Activated CD4-positive, alpha-beta T cell treated with anti-CD3 and anti-CD28 coated beads for 36 hours (primary cell): ENCODE measurements around the gene TRPM2. TPM values are rescaled to one million over a fixed set of nuclear protein-coding genes. Genes with fewer than 3 reads are reported as not detected.

Source experiments
- ATAC-seq: fragments of 200-7000 bp; cut with Tn5 transposase; one replicate; pipeline ENCODE4 v1.10.0; 2021; ENCODE audit warnings: mild to moderate bottlenecking, moderate library complexity
- CTCF ChIA-PET: fragments of 350-600 bp; sonication (Branson Sonifier 250); formaldehyde crosslinking; loops from one replicate; lab custom pipeline; 2021; ENCODE audit warnings: antibody characterized with exemption; lab: Charles Lee
- POLR2A ChIA-PET: fragments of 350-600 bp; sonication (Branson Sonifier 250); formaldehyde crosslinking; loops from one replicate; lab custom pipeline; 2021; ENCODE audit warnings: antibody characterized with exemption, inconsistent platforms; lab: Charles Lee
- DNase-seq: peaks from one replicate; pipeline ENCODE4 v3.0.0-alpha.2; 2020
- H3K27ac Mint-ChIP-seq: one replicate; pipeline ENCODE4 v1.8.0; 2021; ENCODE audit warnings: mixed read lengths
- H3K27me3 Mint-ChIP-seq: one replicate; pipeline ENCODE4 v1.8.0; 2021; ENCODE audit warnings: mixed read lengths
- H3K36me3 Mint-ChIP-seq: one replicate; pipeline ENCODE4 v1.8.0; 2021; ENCODE audit warnings: low read depth, mixed read lengths
- H3K4me1 Mint-ChIP-seq: one replicate; pipeline ENCODE4 v1.8.0; 2021; ENCODE audit warnings: mixed read lengths
- H3K4me3 Mint-ChIP-seq: one replicate; pipeline ENCODE4 v1.8.0; 2021; ENCODE audit warnings: mild to moderate bottlenecking, moderate library complexity, mixed read lengths
- H3K9me3 Mint-ChIP-seq: one replicate; pipeline ENCODE4 v1.8.0; 2021; ENCODE audit warnings: low read depth, mixed read lengths
- intact Hi-C, 2 experiments: fragments of 100-400 bp; cut with DNase I in 1 of 2; cut with micrococcal nuclease in 1 of 2; formaldehyde crosslinking; loops; one replicate each; pipeline versions ENCODE4 v1.14.2 to v1.15.1; 2022 to 2024; cut with DNase I, micrococcal nuclease
- total RNA-seq, 2 experiments: library from RNA; stranded (reverse); gene quantifications; one replicate each; pipeline ENCODE4 v1.2.3, GENCODE V29; 2021

TRPM2 gene
- total RNA-seq, 2 experiments from 2014 or later, result 1.5 to 1.7 TPM

DNA sequence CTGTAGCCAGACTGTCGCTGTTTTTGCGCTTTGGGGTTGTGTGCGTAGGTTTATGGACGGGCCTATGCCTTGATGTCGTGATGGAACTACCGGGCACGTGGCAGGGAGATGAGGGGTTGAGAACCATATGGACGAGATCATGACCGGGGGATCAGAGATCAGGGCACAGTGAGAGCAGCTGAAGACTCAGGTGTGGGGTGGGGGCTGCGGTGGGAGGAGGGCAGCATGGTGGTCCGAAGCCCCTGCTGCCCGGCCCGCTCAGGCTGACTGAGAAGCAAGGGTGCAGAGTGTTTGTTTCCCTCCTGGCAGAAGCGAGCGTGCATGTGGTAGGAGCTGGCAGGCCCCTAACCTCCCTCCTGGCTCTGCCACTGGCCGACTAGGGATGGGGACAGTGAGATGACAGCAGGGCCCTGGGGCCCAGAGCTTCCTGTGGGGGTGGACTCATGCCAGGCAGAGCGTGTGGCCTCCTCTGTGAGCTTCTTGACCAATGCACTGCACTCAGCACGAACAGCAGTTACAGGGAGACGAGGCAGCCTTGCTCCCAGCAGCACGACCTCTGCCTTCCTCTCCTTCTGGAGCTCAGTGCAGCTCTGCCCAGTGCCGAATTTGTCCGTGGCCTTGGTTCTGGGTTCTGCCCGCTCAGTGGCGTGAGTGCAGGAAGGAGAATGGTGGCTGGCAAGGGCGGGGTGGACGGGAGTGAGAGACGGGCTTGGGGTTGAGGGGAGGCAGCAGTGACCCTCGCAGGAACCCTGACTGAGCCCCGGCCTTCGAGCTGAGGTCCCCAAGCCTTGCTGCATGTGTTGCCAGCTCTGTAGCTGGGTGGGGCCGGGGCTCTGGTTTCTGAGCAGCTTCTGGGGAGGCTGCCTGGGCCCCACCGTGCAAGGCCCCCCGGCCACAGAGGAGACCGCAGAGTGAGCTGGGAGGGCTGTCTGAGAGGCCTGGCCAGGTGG is 79.7 kb downstream of the TRPM2 start:
- no peaks in the 10 kb centered on the region for H3K27me3 Mint-ChIP-seq
- DNase-seq (no peak), ATAC-seq (no peak)
- CTCF ChIA-PET, result no interaction called here
- H3K9me3 Mint-ChIP-seq, result peaks cover 11% of the 10 kb centered on the region
- intact Hi-C loops, result no loop called here
- H3K36me3 Mint-ChIP-seq, result no peaks in the 10 kb centered on the region
- H3K27ac Mint-ChIP-seq, result no peak overlapping the region
- H3K4me1 Mint-ChIP-seq, result no peaks in the 10 kb centered on the region
- POLR2A ChIA-PET, result no interaction called here
- no peak overlapping the region for H3K4me3 Mint-ChIP-seq

DNA sequence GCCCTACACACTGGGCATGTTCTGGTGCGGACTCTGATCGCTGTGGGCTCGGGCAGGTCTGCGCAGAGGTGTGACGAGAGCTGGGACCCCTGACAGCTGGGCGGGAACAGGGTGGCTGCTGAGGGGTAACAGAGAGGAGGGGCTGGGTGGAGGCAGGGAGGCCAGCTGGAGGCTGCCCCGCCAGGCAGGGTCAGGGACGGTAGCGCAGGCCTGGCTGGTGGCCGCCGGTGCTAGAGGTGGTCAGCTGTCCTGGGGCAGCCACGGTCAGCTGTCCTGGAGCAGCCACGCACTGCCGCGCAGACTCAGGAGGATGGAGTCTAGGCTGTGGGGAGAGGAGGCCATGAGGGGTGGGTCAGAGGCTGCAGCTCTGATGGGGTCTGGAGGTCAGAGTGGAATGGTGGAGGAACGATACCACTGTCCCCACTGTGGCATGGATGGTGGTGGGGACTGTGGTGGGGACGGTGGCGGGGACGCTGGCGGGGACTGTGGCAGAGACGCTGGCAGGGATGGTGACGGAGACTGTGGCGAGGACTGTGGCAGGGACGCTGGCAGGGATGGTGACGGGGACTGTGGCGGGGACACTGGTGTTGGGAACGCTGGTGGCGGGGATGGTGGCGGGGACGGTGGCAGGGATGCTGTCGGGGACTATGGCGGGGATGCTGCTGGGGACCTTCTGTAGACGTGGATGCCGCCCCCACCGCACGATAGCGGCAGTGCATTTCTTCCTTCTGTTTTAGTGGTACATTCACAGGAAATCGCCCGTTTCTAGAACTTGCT is 80.6 kb downstream of the TRPM2 start:
- intact Hi-C loops, result no loop called here
- H3K4me3 Mint-ChIP-seq, result no peak overlapping the region
- ChIA-PET POLR2A (no interaction called here), CTCF (no interaction called here)
- H3K4me1 Mint-ChIP-seq, result no peaks in the 10 kb centered on the region
- DNase-seq (no peak), ATAC-seq (no peak)
- H3K36me3 Mint-ChIP-seq, result no peaks in the 10 kb centered on the region
- H3K9me3 Mint-ChIP-seq, result peaks cover 9% of the 10 kb centered on the region
- H3K27ac Mint-ChIP-seq, result no peak overlapping the region
- no peaks in the 10 kb centered on the region for H3K27me3 Mint-ChIP-seq

DNA sequence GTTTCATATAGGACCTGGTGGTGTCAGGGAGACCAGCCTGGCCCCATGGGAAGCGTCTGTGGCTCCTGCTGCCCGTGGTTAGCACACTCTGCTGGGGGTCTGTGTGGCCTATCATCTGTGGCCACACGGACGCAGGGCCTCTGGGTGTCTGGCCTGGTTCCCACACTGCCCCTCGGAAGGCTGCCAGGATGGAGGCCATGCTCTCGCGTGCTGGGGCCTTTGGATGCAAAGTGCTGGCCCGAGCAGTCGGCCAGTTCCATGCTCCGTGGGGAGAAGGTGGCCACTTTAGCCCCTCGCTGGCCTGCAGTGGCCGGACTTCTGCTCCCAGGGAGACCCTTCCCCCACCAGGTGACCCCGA is 81.1 kb downstream of the TRPM2 start:
- intact Hi-C loops, result no loop called here
- no peaks in the 10 kb centered on the region for H3K4me1 Mint-ChIP-seq
- POLR2A ChIA-PET, result no interaction called here
- no peaks in the 10 kb centered on the region for H3K36me3 Mint-ChIP-seq
- H3K27ac Mint-ChIP-seq, result no peak overlapping the region
- H3K4me3 Mint-ChIP-seq, result no peak overlapping the region
- peaks cover 9% of the 10 kb centered on the region for H3K9me3 Mint-ChIP-seq
- H3K27me3 Mint-ChIP-seq, result no peaks in the 10 kb centered on the region
- CTCF ChIA-PET, result no interaction called here
- no peak for DNase-seq
- no peak for ATAC-seq

DNA sequence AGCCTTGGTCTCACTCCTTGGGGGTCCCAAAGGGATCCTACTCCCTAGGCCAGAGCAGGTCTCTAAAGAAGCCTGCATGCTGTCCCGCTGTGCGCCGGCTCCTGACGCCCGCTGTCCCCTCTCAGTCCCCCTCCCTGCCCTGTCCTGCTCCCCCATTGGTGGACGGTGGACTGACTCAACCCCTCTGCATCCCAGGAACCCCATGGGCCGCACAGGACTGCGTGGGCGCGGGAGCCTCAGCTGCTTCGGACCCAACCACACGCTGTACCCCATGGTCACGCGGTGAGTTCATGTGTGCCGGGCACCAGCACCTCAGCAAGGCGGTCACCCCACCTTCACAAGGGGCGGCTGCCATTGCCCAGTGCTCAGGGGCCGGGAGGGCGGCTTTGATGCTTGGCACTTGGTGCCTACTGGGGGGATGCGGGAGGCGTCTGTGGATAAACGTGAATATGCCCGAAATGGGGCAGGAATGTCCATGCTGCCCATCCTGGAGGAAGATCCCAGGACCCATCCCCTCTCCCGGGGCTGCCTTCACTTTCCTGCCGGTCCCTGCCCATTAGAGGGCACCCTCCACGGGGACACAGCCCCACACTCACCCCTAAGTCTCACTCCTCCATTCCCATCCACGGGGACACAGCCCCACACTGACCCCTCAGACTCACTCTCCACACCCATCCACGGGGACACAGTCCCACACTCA is 81.7 kb downstream of the TRPM2 start:
- intact Hi-C loops, result no loop called here
- ATAC-seq, result no peak

DNA sequence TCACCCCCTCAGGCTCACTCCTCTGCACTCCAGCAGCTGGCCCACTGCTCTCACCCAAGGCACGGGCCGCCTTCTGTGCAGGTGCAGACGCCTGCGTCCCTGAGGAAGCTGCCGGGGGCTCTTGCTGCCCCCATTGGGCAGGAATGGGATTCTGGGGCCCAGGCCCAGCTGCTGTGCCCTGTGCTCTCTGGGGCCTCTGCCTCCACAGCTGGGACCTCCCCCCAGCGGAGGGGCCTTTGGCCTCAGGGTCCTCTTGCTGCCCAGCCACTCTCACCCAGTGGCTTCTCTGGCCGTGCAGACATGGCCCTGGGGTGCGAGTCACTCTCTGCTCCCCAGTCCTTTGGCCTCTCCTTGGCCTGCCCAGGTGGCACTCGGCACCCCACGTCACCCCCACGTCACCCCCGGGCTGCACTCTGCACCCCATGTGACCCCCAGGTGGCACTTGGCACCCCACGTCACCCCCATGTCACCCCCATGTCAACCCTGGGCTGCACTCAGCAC is 82.7 kb downstream of the TRPM2 start:
- intact Hi-C loops, result no loop called here
- Mint-ChIP-seq H3K4me1 (no peaks in the 10 kb centered on the region), H3K36me3 (no peaks in the 10 kb centered on the region), H3K9me3 (peaks cover 2% of the 10 kb centered on the region), H3K27me3 (no peaks in the 10 kb centered on the region), H3K27ac (no peak overlapping the region), H3K4me3 (no peak overlapping the region)
- no peak for ATAC-seq
- ChIA-PET POLR2A (no interaction called here), CTCF (no interaction called here)
- no peak for DNase-seq

More for the DNA sequence above, 81.7 kb downstream of the TRPM2 start:
- DNase-seq, result no peak
- ChIA-PET POLR2A (no interaction called here), CTCF (no interaction called here)
- H3K4me1 Mint-ChIP-seq, result no peaks in the 10 kb centered on the region
- no peak overlapping the region for H3K4me3 Mint-ChIP-seq
- H3K9me3 Mint-ChIP-seq, result peaks cover 5% of the 10 kb centered on the region
- no peaks in the 10 kb centered on the region for H3K36me3 Mint-ChIP-seq
- H3K27ac Mint-ChIP-seq, result no peak overlapping the region
- no peaks in the 10 kb centered on the region for H3K27me3 Mint-ChIP-seq

DNA sequence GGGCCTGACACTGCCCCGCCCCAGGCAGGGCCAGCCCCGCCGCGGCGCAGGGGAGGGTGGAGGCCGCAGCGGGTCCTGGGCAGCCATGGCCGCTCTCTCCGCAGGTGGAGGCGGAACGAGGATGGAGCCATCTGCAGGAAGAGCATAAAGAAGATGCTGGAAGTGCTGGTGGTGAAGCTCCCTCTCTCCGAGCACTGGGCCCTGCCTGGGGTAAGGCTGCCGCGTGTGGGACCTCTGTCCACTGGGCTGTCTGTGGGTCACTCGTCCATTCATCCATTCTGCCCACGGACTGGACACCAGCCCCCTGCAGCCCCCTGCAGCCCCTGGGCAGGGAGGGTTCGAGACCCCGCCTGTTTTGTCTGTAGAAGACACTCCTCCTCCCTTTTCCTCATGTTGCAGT is 83.5 kb downstream of the TRPM2 start:
- ChIA-PET POLR2A (no interaction called here), CTCF (no interaction called here)
- no peaks in the 10 kb centered on the region for H3K9me3 Mint-ChIP-seq
- no peaks in the 10 kb centered on the region for H3K4me1 Mint-ChIP-seq
- no peak for ATAC-seq
- H3K36me3 Mint-ChIP-seq, result no peaks in the 10 kb centered on the region
- DNase-seq, result no peak
- no peaks in the 10 kb centered on the region for H3K27me3 Mint-ChIP-seq
- no peak overlapping the region for H3K27ac Mint-ChIP-seq
- no peak overlapping the region for H3K4me3 Mint-ChIP-seq
- intact Hi-C loops, result no loop called here

DNA sequence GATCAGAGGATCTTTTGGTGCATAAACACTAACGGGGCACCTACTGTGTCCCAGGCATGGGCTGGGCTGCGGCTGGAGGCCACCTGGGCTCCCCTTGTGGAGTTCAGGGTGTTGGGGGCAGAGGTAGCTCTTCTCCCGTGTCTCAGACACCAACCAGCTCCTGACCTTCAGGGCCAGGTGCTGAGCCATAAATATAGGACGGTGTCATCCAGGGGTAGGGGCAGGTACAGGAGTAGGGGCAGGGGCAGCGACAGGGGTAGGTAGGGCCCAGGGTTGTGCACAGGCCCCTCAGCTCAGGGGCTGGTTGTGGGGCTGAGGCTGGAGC is 83.9 kb downstream of the TRPM2 start:
- ChIA-PET POLR2A (no interaction called here), CTCF (no interaction called here)
- DNase-seq (no peak), ATAC-seq (no peak)
- Mint-ChIP-seq H3K4me3 (no peak overlapping the region), H3K9me3 (no peaks in the 10 kb centered on the region), H3K27me3 (no peaks in the 10 kb centered on the region), H3K36me3 (no peaks in the 10 kb centered on the region), H3K27ac (no peak overlapping the region), H3K4me1 (no peaks in the 10 kb centered on the region)
- intact Hi-C loops, result no loop called here

DNA sequence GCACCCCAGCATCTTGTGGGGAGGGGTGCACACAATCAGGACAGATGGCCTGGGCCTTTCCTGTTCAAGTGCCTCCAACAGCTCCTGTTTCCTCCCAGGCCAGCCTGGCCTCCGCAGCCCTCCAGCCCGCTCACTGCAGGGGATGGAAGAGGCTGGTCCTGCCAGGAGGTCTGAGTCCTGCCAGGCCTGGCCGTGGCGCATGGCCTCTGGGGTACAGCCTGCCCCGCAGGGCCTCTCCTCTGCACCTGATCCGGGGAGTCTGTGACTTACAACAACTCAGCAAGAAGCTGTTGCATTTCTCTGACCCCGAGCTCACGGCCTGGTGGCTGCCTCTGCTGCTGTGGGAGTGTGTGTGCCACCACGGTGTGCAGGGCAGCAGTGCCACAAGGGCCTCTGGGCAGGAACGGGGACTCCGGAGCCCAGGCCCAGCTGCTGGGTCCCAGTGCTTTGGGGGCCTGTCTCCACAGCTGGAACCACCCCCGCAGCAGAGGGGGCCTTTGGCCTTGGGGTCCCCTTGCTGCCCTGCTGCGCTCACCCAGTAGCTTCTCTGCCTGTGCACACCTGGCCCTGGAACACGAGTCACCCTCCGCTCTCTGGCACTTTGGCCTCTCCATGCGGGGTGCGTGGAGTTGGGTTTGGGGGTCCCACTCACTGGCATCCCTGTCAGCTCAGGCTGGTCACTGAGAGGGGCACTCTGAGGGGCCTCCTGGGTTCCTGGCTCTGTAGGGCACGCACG is 84.4 kb downstream of the TRPM2 start:
- CTCF ChIA-PET, result no interaction called here

DNA sequence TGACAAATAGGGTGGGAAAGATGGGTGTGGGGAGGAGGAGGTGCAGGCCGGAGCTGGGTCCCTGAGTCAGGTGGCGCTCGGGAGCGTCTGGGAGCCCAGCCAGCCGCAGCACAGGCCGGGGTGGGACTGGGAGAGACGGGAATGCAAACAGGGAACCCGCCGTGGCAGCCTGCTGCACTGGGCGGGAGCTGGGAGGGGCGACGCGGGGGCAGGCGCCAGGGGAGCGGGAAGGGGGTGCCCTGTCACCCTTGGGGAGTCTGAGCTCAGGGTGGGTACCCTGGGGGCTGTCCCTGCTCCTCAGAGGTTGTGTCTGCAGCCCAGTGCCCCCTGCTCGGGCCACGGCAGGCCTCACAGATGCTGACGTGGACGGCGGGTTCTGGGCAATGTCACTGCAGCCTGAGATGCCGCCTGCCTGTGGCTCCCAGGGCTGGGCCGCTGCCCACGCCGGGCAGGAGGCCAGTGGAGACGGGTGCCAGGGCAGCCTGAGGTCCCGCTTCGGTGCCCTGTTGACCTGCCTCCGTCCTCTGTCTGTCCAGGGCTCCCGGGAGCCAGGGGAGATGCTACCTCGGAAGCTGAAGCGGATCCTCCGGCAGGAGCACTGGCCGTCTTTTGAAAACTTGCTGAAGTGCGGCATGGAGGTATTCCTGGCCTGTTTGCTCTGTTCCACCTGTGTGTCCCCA is 85.2 kb downstream of the TRPM2 start:
- ChIA-PET POLR2A (no interaction called here), CTCF (no interaction called here)
- Mint-ChIP-seq H3K4me3 (no peak overlapping the region), H3K27me3 (no peaks in the 10 kb centered on the region), H3K27ac (no peak overlapping the region), H3K9me3 (no peaks in the 10 kb centered on the region), H3K4me1 (no peaks in the 10 kb centered on the region), H3K36me3 (no peaks in the 10 kb centered on the region)
- no peak for ATAC-seq
- intact Hi-C loops, result no loop called here
- no peak for DNase-seq

More for the DNA sequence above, 84.4 kb downstream of the TRPM2 start:
- H3K4me1 Mint-ChIP-seq, result no peaks in the 10 kb centered on the region
- ATAC-seq (no peak), DNase-seq (peak; percentile 1)
- no peaks in the 10 kb centered on the region for H3K36me3 Mint-ChIP-seq
- H3K27ac Mint-ChIP-seq, result no peak overlapping the region
- no peak overlapping the region for H3K4me3 Mint-ChIP-seq
- POLR2A ChIA-PET, result no interaction called here
- intact Hi-C loops, result no loop called here
- H3K9me3 Mint-ChIP-seq, result no peaks in the 10 kb centered on the region
- H3K27me3 Mint-ChIP-seq, result no peaks in the 10 kb centered on the region

DNA sequence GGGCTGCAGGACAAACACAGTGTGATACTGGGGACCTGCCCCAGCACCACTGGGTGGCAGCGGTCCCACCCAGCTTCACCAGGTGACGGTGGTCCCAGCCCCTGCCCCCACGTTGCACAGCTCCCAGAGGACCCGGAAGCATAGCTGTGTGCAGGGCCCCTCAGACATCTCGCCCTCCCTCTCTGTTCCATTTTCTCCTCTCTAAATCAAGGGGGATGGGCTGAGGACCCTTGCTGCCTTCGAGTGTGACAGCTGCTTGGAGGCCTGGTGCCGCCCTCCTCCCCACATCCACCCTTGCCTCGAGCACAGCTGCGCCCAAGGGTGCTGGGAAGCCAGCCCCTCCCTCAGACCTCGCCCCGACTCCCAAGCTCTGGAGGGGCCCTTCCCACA is 85.8 kb downstream of the TRPM2 start:
- no peaks in the 10 kb centered on the region for H3K4me1 Mint-ChIP-seq
- H3K4me3 Mint-ChIP-seq, result no peak overlapping the region
- DNase-seq, result no peak
- CTCF ChIA-PET, result no interaction called here
- H3K27me3 Mint-ChIP-seq, result no peaks in the 10 kb centered on the region
- intact Hi-C loops, result no loop called here
- POLR2A ChIA-PET, result no interaction called here
- H3K9me3 Mint-ChIP-seq, result no peaks in the 10 kb centered on the region
- no peaks in the 10 kb centered on the region for H3K36me3 Mint-ChIP-seq
- no peak overlapping the region for H3K27ac Mint-ChIP-seq
- ATAC-seq, result no peak
